RPMI7951 (cell line): ENCODE measurements around the gene SDR9C7. TPM values are rescaled to one million over a fixed set of nuclear protein-coding genes. Genes with fewer than 3 reads are reported as not detected.
"Not testable (repeated sequence)": the region's sequence is repeated elsewhere in the genome, so short reads cannot be mapped to it uniquely, and the experiment has no call there.

ENCODE experiments used
- DNase-seq: peaks from one replicate; pipeline ENCODE4 v3.0.0-alpha.2; 2012; ENCODE audit warnings: low read depth
- total RNA-seq: library from RNA; depleted of rRNA; stranded (reverse); fragments of >200 nt; shearing (Covaris generic); gene quantifications from 2 replicates; pipeline ENCODE4 v1.2.3, GENCODE V29; 2014

The SDR9C7 gene
- total RNA-seq, 1 experiment from 2014 or later = not detected

DNA sequence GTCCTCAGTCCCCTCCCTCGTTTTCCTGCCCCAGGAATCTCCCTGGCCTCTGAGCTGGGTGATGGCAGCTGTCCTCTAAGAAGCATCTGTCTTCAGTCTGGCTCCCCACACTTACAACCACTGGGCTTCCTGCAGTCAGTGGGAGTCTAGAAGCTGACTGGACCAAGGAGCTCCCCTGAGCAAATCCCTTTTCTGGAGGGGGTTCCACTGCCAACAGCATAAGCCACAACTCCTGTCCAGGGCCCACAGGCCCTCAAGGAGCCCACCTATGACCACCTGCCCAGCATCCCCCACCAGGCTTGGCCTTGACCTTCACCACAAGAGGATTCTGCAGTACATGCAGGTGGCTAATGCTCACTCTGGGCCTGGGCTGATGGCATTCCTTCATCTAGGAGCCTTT is 19.1 kb upstream of the SDR9C7 start:
- DNase-seq = no peak

- DNase-seq = no peak
Measured at GRCh38 chr12:56951582-56952339, 17.6 kb upstream of the SDR9C7 start.

GRCh38 chr12:56948881-56949280 is 14.7 kb upstream of the SDR9C7 start:
- no peak for DNase-seq

GRCh38 chr12:56948457-56948777 is 14.2 kb upstream of the SDR9C7 start:
- no peak for DNase-seq

GRCh38 chr12:56947633-56948456 is 13.6 kb upstream of the SDR9C7 start:
- peak; percentile 25 for DNase-seq

GRCh38 chr12:56943878-56944277 is 9.7 kb upstream of the SDR9C7 start:
- DNase-seq = no peak

GRCh38 chr12:56943374-56943773 is 9.2 kb upstream of the SDR9C7 start:
- not testable (repeated sequence) for DNase-seq

- DNase-seq = peak; percentile 74
Measured at GRCh38 chr12:56941299-56942017, 7.2 kb upstream of the SDR9C7 start.

DNA sequence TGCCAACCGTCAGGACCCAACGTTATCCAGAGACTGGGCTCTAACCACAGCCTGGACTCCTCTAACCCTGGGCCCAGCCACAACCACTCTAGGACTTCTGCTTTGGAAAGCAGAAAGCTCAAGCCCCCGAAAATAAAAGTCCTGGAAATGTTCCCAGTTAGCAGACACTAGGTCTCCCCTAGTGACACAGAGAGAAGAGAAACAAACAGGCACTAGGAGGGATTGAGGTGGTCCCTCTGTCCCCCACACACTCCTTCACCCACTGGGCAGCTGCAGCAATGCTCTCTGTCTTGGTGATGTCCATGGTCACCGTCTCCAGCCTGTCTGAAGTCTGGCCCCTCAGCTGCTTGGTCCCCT is 6.7 kb upstream of the SDR9C7 start:
- DNase-seq = not testable (repeated sequence)

- DNase-seq = no peak
Measured at GRCh38 chr12:56935752-56936151, 1.5 kb upstream of the SDR9C7 start.

DNA sequence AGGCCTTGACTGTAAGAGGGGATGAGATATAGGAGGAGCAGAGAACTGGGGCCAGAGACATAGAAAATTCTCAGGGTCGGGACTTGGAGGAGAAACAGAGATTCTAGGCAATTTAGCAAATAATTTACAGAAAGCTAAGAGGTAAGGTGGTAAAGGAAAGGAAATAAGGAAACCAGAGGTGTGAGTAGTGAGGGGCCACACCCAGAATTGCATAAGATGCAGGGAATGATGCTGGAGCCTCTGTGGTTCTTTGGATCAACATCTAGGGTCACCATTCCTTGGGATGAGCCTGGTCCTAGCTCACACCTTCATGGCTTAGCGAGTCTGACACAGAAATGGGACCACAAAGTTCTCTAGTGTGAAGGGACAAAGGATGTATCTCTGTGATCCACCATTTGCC is 949 bp upstream of the SDR9C7 start:
- DNase-seq = no peak

- DNase-seq = no peak
Measured at GRCh38 chr12:56932867-56933266, 1.3 kb downstream of the SDR9C7 start.

GRCh38 chr12:56932146-56932545 is 2.1 kb downstream of the SDR9C7 start:
- no peak for DNase-seq

- DNase-seq = peak; percentile 63
Measured at GRCh38 chr12:56931474-56931978, 2.7 kb downstream of the SDR9C7 start.

GRCh38 chr12:56930241-56930640 is 4.0 kb downstream of the SDR9C7 start:
- DNase-seq = no peak

DNA sequence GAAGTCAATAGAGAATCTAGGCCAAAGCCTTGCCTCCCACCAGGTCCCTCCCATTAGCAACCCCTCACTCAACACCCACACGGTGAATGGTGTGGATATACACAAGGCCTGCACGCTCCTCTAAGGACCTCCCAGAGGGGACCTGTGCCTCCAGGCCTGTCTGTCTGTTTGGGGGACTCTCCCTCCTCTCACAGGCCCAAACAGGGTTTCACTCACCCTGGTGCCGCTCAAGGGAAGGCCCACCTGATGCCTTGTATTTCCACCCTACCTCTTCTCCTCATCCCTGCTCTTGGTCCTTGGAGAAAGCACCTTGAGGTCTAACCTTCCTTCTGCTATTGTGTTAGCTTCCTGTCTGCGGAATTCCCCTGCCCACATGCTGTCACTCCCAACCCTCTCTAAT is 4.4 kb downstream of the SDR9C7 start:
- DNase-seq = no peak

- DNase-seq = peak; percentile 7
Measured at GRCh38 chr12:56928262-56928661, 5.9 kb downstream of the SDR9C7 start.

GRCh38 chr12:56927281-56927680 is 6.9 kb downstream of the SDR9C7 start:
- DNase-seq = no peak

DNA sequence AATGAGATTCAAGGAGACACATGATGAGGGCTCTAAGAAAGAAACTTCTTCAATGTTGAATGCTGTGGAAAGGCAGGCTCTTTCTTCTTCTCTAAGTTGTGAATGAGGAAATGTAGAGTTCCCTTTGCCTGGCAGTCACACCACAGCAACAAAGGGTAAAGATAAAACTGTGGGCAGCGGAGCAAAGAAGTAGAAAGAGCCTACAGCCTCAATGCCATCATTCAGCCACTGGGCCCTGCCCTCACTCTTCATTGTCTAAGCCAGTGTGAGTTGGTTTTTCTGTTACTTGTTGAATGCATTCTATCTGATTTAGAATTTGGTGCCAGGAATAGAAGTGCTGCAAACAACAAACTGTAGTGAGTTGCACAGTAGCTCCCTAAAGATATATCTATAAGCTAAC is 12.2 kb downstream of the SDR9C7 start:
- no peak for DNase-seq

DNA sequence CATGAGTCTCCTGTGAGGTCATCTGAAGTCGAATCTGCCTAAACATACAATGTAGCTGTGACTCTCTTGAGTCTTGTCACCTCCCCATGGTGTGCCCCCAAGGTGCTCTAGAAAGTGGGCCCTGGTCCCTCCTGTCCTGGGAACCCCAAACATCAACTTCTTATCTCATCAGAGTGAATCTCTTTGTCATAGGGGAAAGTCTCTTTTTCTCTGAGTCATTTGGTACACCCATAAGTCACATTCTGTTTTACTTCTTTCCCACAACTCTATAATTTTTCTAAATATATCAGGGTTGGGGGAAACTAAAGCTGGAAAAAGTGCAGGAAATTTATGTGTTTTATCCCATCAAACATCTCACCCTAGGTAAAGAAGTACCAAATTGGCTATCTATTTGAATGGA is 12.9 kb downstream of the SDR9C7 start:
- no peak for DNase-seq

DNA sequence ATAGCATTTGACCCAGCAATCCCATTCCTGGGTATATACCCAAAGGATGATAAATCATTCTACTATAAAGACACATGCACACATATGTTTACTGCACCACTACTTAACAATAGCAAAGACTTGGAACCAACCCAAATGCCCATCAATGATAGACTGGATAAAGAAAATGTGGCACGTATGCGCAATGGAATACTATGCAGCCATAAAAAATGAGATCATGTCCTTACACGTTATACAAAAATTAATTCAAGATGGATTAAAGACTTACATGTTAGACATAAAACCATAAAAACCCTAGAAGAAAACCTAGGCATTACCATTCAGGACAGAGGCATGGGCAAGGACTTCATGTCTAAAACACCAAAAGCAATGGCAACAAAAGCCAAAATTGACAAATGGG is 16.1 kb downstream of the SDR9C7 start:
- not testable (repeated sequence) for DNase-seq

DNA sequence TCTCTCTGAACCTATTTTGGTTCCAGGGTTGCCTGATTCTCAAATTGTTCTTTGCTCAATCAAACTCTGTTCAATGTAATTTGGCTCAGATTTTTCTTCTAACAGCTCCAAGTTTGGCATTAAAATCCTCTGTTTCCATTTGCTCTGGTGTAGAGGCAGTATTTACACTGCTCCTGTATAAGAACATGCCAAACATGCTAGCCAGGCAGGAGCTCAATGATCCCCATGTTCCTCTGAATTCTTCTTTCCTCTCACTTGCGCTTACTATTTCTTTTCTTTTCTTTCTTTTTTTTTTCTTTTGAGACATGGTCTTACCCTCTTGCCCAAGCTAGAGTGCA is 17.2 kb downstream of the SDR9C7 start:
- DNase-seq = no peak
